Muscle layer of colon (tissue), 2 donors: ENCODE results near the gene OPN1SW.
A peak's percentile ranks its signal among the peaks of the same experiment; 100 is the strongest.

Experiments used
- H3K27ac ChIP-seq: one replicate; pipeline ENCODE4 v1.7.0; 2013; ENCODE audit warnings: low read depth, mild to moderate bottlenecking, low read length, moderate library complexity
- H3K27me3 ChIP-seq, 2 donors: one replicate each; pipeline ENCODE4 v1.7.0; 2013; ENCODE audit warnings: low read length in 2 of 2, mild to moderate bottlenecking in 2 of 2; ENCODE audit not compliant: insufficient read depth in 2 of 2, control insufficient read depth in 1 of 2
- H3K36me3 ChIP-seq: one replicate; pipeline ENCODE4 v1.7.0; 2013; ENCODE audit warnings: mild to moderate bottlenecking, low read length; ENCODE audit not compliant: insufficient read depth
- H3K4me1 ChIP-seq: one replicate; pipeline ENCODE4 v1.7.0; 2013; ENCODE audit warnings: mild to moderate bottlenecking, low read length; ENCODE audit not compliant: insufficient read depth
- H3K4me3 ChIP-seq, 2 donors: one replicate each; pipeline ENCODE4 v1.7.0; 2013; ENCODE audit warnings: low read length in 2 of 2, low read depth in 1 of 2, mild to moderate bottlenecking in 1 of 2, moderate library complexity in 1 of 2
- H3K9ac ChIP-seq: one replicate; pipeline ENCODE4 v1.7.0; 2013; ENCODE audit warnings: low read length
- H3K9me3 ChIP-seq: one replicate; pipeline ENCODE4 v1.7.0; 2013; ENCODE audit warnings: mild to moderate bottlenecking, low read length
- donor health status: abdominal sarcoma.
- donor health status: Adenocarcinoma of cecum.

The OPN1SW gene

DNA sequence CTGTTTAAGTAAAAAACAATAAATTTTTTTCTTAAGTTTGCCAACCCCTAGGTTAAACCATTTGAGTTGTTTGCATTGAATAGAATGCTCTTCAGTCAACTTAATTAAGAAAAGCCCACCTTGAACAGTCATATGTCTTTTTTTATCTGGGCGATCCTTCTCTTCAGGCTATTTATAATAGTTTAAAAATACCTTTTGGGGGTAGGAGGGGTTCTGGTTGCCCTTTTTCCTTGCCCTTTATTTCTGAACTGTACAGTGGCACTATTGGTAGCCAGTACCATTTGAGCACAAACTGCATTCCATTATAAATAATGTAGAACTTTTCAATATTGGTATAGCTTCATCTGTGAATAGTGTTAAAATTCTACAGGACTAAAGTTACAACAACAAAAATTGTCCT, 23.3 kb downstream of the OPN1SW start:
- Histone ChIP-seq H3K27ac (no peak overlapping the region), H3K4me3 (no peak overlapping the region), H3K4me1 (peaks cover 24% of the 10 kb centered on the region), H3K9ac (no peak overlapping the region), H3K36me3 (peaks cover 41% of the 10 kb centered on the region), H3K9me3 (no peaks in the 10 kb centered on the region), H3K27me3 (no peaks in the 10 kb centered on the region)

GRCh38 chr7:128747327-128748079, 28.1 kb downstream of the OPN1SW start:
- H3K9ac ChIP-seq, result no peak overlapping the region
- peaks cover 28% of the 10 kb centered on the region for H3K36me3 ChIP-seq
- H3K4me1 ChIP-seq, result peaks cover 6% of the 10 kb centered on the region
- H3K9me3 ChIP-seq, result no peaks in the 10 kb centered on the region
- H3K27ac ChIP-seq, result no peak overlapping the region
- no peak overlapping the region for H3K4me3 ChIP-seq
- H3K27me3 ChIP-seq, result no peaks in the 10 kb centered on the region

DNA sequence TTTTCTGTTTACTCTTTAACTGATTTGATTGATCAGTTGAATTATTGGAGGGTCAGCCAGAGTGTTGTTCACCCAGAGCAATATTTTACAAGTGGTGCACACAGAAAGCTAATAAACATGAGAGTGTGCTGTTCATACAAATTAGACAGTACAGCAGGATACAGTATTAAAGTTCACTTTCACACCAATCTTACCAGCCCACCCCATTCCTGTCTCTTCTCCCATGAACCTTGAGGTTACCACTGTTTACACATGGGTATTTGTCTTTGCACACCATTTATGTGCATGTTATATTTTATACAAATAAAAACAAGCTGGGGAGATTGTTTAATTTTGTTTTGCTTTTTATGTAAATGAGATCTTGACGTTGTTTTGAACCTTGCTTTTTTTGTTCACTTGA, 29.9 kb downstream of the OPN1SW start:
- no peaks in the 10 kb centered on the region for H3K27me3 ChIP-seq
- no peak overlapping the region for H3K4me3 ChIP-seq
- peaks cover 23% of the 10 kb centered on the region for H3K4me1 ChIP-seq
- H3K9me3 ChIP-seq, result no peaks in the 10 kb centered on the region
- peaks cover 20% of the 10 kb centered on the region for H3K36me3 ChIP-seq
- H3K27ac ChIP-seq, result no peak overlapping the region
- no peak overlapping the region for H3K9ac ChIP-seq

GRCh38 chr7:128744366-128744905, 31.2 kb downstream of the OPN1SW start:
- Histone ChIP-seq H3K27ac (no peak overlapping the region), H3K9ac (no peak overlapping the region), H3K9me3 (no peaks in the 10 kb centered on the region), H3K4me3 (no peak overlapping the region), H3K27me3 (no peaks in the 10 kb centered on the region), H3K36me3 (peaks cover 11% of the 10 kb centered on the region), H3K4me1 (peaks cover 33% of the 10 kb centered on the region)

GRCh38 chr7:128743112-128743772, 32.4 kb downstream of the OPN1SW start:
- no peak overlapping the region for H3K27ac ChIP-seq
- peaks cover 33% of the 10 kb centered on the region for H3K4me1 ChIP-seq
- H3K27me3 ChIP-seq, result no peaks in the 10 kb centered on the region
- no peaks in the 10 kb centered on the region for H3K9me3 ChIP-seq
- no peaks in the 10 kb centered on the region for H3K36me3 ChIP-seq
- no peak overlapping the region for H3K9ac ChIP-seq
- no peak overlapping the region for H3K4me3 ChIP-seq

GRCh38 chr7:128742206-128742605, 33.4 kb downstream of the OPN1SW start:
- H3K27me3 ChIP-seq, result no peaks in the 10 kb centered on the region
- H3K4me1 ChIP-seq, result peaks cover 33% of the 10 kb centered on the region
- H3K27ac ChIP-seq, result no peak overlapping the region
- H3K9ac ChIP-seq, result no peak overlapping the region
- no peaks in the 10 kb centered on the region for H3K36me3 ChIP-seq
- no peak overlapping the region for H3K4me3 ChIP-seq
- no peaks in the 10 kb centered on the region for H3K9me3 ChIP-seq

DNA sequence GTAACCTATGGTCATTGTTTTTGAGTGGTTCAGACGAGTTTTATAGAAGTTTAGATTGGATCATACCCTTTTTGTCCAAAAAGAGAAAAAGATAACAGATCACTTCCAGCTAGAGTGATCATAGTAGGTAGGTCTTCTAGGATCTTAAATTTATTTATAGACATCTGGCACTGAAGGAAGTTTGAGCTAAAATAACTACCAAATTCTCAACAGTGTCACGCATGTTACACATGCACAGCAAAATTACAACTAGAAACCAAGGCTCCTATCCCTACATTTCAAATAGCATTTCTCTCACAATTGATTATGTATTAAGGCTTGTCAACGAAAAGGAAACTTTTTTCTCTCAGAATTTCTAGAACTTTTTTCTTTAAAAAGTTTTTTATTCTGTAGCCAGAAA, 34.1 kb downstream of the OPN1SW start:
- H3K9ac ChIP-seq, result no peak overlapping the region

GRCh38 chr7:128740996-128741395, 34.6 kb downstream of the OPN1SW start:
- H3K36me3 ChIP-seq, result no peaks in the 10 kb centered on the region
- peak overlapping the region; percentile 38 for H3K27ac ChIP-seq
- peak overlapping the region in 1 of 2 donors; percentile 98 for H3K4me3 ChIP-seq
- H3K27me3 ChIP-seq, result no peaks in the 10 kb centered on the region
- no peak overlapping the region for H3K9ac ChIP-seq
- no peaks in the 10 kb centered on the region for H3K9me3 ChIP-seq
- peaks cover 33% of the 10 kb centered on the region for H3K4me1 ChIP-seq

More for the DNA sequence above, 34.1 kb downstream of the OPN1SW start:
- H3K27me3 ChIP-seq, result no peaks in the 10 kb centered on the region
- H3K4me3 ChIP-seq, result no peak overlapping the region
- peak overlapping the region; percentile 38 for H3K27ac ChIP-seq
- H3K36me3 ChIP-seq, result no peaks in the 10 kb centered on the region
- H3K4me1 ChIP-seq, result peaks cover 33% of the 10 kb centered on the region
- H3K9me3 ChIP-seq, result no peaks in the 10 kb centered on the region

DNA sequence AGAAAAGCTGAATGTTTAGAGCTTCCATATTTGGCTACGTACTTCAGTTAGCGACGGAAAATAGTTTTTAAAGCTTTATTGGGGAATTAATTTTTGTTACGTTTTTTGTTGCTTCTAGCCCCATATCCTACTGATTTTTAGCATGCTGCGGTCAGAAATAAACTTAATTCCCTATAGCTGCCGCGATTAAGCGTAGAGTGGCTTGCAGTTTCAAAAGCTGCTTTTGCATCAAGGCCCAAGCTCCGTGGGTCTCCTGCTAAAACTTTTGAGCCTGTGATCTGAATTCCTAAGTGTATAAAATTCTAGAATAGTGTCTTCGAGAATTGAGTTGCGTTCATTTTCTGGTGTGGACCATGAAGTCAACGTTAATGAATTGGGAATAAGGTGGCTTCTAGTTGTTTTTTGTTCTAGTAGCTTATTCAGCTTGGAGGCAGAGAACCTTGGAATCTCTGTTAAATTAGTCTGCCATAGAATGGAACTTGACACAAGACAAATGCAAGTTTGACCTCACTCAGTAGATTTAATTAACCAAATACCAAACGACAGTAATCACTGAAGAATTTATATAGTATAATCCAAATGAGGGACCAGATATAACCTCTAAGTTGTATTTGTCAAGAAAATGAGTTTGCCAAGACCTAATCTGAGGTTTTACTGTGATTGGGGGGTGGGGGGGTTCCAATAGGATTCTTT, 35.5 kb downstream of the OPN1SW start:
- Histone ChIP-seq H3K4me1 (peaks cover 33% of the 10 kb centered on the region), H3K36me3 (no peaks in the 10 kb centered on the region), H3K27ac (peak overlapping the region; percentile 93), H3K4me3 (peak overlapping the region; percentile 96 to 98), H3K9me3 (no peaks in the 10 kb centered on the region), H3K9ac (peak overlapping the region; percentile 95), H3K27me3 (no peaks in the 10 kb centered on the region)

DNA sequence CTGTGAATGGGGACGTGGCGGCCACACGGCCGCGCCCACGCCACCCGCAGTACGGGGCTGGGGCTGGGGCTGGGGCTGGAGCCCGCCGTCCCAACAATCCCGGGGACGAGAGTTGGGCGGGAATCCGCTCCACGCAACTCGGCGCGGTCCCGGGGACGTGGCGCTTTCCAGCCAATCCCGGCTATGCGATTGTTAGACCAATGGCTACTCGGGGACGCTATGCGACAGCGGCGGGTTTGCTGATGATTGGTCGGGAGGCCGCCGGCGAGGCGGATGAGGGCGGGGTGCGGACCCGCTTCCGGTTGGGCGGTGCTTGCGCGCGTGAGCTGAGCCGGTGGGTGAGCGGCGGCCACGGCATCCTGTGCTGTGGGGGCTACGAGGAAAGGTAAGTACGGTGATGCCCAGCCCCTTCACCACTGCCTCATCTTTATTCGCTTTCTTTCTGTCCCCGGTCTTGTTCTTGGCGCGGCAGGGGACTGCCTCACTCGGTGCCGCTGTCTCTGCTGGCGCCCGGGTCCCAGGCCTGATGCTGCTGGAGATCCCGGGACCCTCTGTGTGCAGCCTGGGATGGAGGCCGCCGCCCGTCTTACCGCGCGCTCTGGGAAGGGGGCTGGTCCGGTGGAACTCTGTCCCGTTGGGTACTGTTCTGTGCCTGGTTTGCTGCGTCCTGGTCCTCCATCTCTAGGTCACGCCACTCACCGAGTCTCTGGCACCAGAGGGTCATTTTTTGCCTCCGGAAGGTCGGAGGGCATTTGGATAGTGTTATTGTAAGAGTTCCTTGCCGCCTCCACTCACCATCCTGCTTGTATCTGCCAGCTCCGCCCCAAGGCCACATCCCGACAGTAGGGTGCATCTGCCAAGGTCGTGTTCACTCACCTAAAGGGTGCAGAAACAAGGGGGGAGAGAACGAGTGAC, 36.3 kb downstream of the OPN1SW start, which contains the start of gene CALU:
Gene CALU (plus strand): TSS at position 312 of the 915 bp plus-strand sequence. CDS start 9,225 bp downstream, outside the sequence.
- H3K36me3 ChIP-seq, result no peaks in the 10 kb centered on the region
- peak within 1 kb of the TSS; percentile 95 for H3K9ac ChIP-seq
- peak within 1 kb of the TSS; percentile 93 for H3K27ac ChIP-seq
- no peaks in the 10 kb centered on the region for H3K27me3 ChIP-seq
- no peaks in the 10 kb centered on the region for H3K9me3 ChIP-seq
- peaks cover 31% of the 10 kb centered on the region for H3K4me1 ChIP-seq
- H3K4me3 ChIP-seq, result peak within 1 kb of the TSS; percentile 96 to 98
